ENCODE results near the gene SMOC2. TPM values are rescaled to one million over a fixed set of nuclear protein-coding genes. Genes with fewer than 3 reads are reported as not detected.

The SMOC2 gene
- polyA plus RNA-seq, 2 of the 4 experiments (the other 2 are of a cell fraction), result not detected

- H3K4me1 ChIP-seq, result no peaks in the 10 kb centered on the region
- ChIA-PET CTCF (no interaction called here), POLR2A (no interaction called here)
- WGBS (ENCODE audit: missing lambda C conversion rate), result 62% methylated on average over 16 of the region's 17 CpGs
- no peak for DNase-seq (ENCODE audit: low read depth in 1 of 2, low spot score in 1 of 2)
- no peak for ATAC-seq
- no peaks in the 10 kb centered on the region for H3K9me3 ChIP-seq
- H3K4me3 ChIP-seq, result no peak overlapping the region
- H3K27ac ChIP-seq, result no peak overlapping the region
- FAIRE-seq, result no peak
- TF ChIP-seq NFE2L2 (conservative IDR thresholded peaks at IDR 0.05; ENCODE audit: low read length), result no peak
- no peak for TF ChIP-seq ZNF302 (CRISPR knock-in tag; IDR thresholded peaks at IDR 0.05)
- no peak for TF ChIP-seq NR3C1 (IDR thresholded peaks at IDR 0.05)
- no peak for TF ChIP-seq HOXA7 (CRISPR knock-in tag; IDR thresholded peaks at IDR 0.05)
- TF ChIP-seq CBX8 (IDR thresholded peaks at IDR 0.05), result no peak
- TF ChIP-seq KDM5A (IDR thresholded peaks at IDR 0.05), result no peak
- TF ChIP-seq, protein P1, sequence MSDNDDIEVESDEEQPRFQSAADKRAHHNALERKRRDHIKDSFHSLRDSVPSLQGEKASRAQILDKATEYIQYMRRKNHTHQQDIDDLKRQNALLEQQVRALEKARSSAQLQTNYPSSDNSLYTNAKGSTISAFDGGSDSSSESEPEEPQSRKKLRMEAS (IDR thresholded peaks at IDR 0.05), result no peak
- no peak for TF ChIP-seq JUN (IDR thresholded peaks at IDR 0.05)
- no peak for TF ChIP-seq POLR2A (IDR thresholded peaks at IDR 0.05; ENCODE audit: low read length)
- no peak for TF ChIP-seq MAFK (IDR thresholded peaks at IDR 0.05; ENCODE audit: partially characterized antibody)
- no peak for TF ChIP-seq BHLHE40 (IDR thresholded peaks at IDR 0.05; ENCODE audit: low read depth, low read length)
- no peak for TF ChIP-seq EP300 (IDR thresholded peaks at IDR 0.05)
- no peak for TF ChIP-seq SMC3 (IDR thresholded peaks at IDR 0.05)
- TF ChIP-seq RNF2 (IDR thresholded peaks at IDR 0.05; ENCODE audit: borderline replicate concordance, low read depth), result no peak
- TF ChIP-seq NPAS2 (CRISPR knock-in tag; IDR thresholded peaks at IDR 0.05; ENCODE audit: borderline replicate concordance), result no peak
- no peak for TF ChIP-seq ZC3H11A (IDR thresholded peaks at IDR 0.05)
- TF ChIP-seq, protein P2, sequence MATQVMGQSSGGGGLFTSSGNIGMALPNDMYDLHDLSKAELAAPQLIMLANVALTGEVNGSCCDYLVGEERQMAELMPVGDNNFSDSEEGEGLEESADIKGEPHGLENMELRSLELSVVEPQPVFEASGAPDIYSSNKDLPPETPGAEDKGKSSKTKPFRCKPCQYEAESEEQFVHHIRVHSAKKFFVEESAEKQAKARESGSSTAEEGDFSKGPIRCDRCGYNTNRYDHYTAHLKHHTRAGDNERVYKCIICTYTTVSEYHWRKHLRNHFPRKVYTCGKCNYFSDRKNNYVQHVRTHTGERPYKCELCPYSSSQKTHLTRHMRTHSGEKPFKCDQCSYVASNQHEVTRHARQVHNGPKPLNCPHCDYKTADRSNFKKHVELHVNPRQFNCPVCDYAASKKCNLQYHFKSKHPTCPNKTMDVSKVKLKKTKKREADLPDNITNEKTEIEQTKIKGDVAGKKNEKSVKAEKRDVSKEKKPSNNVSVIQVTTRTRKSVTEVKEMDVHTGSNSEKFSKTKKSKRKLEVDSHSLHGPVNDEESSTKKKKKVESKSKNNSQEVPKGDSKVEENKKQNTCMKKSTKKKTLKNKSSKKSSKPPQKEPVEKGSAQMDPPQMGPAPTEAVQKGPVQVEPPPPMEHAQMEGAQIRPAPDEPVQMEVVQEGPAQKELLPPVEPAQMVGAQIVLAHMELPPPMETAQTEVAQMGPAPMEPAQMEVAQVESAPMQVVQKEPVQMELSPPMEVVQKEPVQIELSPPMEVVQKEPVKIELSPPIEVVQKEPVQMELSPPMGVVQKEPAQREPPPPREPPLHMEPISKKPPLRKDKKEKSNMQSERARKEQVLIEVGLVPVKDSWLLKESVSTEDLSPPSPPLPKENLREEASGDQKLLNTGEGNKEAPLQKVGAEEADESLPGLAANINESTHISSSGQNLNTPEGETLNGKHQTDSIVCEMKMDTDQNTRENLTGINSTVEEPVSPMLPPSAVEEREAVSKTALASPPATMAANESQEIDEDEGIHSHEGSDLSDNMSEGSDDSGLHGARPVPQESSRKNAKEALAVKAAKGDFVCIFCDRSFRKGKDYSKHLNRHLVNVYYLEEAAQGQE (IDR thresholded peaks at IDR 0.05), result no peak
- TF ChIP-seq HES2 (IDR thresholded peaks at IDR 0.05), result no peak
- no peak for TF ChIP-seq ESRRA (IDR thresholded peaks at IDR 0.05; ENCODE audit: borderline replicate concordance, low read length)
- H3K4me2 ChIP-seq, result no peak overlapping the region
Measured at GRCh38 chr6:168413856-168414255, 27.1 kb upstream of the SMOC2 start.

DNA sequence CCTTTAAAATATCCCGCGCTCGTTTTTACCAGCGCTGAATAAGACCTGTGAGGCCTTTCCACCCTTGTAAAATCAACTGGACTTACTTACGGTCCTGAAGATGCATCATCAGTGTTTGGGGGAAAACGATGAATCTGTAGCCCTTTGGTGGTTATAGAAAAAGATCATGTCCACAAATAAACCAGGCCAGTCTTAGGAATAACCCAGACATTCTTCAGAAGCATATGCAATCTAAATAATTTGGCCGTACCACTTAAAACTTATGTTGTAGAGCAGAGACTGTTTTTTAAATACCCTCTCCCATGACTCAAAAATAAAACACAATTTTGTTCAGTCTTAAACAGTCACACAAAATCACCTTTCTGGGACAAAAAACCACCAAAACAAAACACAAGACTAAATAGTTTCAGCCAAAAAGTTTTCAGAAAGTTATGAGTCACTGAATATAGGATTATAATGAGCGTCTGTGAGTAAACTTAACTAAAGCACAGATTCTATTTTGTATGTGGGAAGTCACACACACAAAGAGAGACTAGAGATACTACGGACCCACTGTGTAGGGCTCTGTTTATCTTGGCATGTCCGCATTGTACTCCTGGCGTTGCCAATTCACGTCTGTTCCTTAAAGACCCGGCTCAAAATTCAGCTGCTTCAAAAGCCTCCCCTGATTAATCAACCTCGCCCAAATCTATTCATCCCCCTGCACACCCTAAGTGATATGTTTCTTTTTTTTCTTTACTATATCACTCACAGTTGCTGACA, 26.5 kb upstream of the SMOC2 start:
- ATAC-seq, result no peak
- WGBS (ENCODE audit: missing lambda C conversion rate), result 50% methylated on average over 14 of the region's 14 CpGs
- POLR2A ChIA-PET, result no interaction called here
- TF ChIP-seq RAD21 (conservative IDR thresholded peaks at IDR 0.05 in 1 of 2, IDR thresholded peaks at IDR 0.05 in 1 of 2) (no peak), POLR2AphosphoS2 (conservative IDR thresholded peaks at IDR 0.05; ENCODE audit: low read length) (no peak), RCOR1 (IDR thresholded peaks at IDR 0.05; ENCODE audit: low read depth, low read length) (no peak), RNF2 (IDR thresholded peaks at IDR 0.05; ENCODE audit: borderline replicate concordance, low read depth) (no peak), RFX5 (IDR thresholded peaks at IDR 0.05) (no peak), HOXB5 (CRISPR knock-in tag; IDR thresholded peaks at IDR 0.05) (no peak), KDM5A (IDR thresholded peaks at IDR 0.05) (no peak), HOXB13 (CRISPR knock-in tag; IDR thresholded peaks at IDR 0.05; ENCODE audit: low read depth) (no peak)
- TF ChIP-seq, protein P1 (IDR thresholded peaks at IDR 0.05), result no peak
- Histone ChIP-seq H3K27ac (no peak overlapping the region), H3K4me1 (no peaks in the 10 kb centered on the region), H3K4me3 (no peak overlapping the region), H3K9me3 (no peaks in the 10 kb centered on the region), H3K4me2 (no peak overlapping the region)
- CTCF ChIA-PET, result no interaction called here
- FAIRE-seq, result no peak
- DNase-seq (ENCODE audit: low read depth in 1 of 2, low spot score in 1 of 2), result no peak

Data from A549 (cell line).